ENCODE data around the gene GTF2F2. TPM values are rescaled to one million over a fixed set of nuclear protein-coding genes. Genes with fewer than 3 reads are reported as not detected.

Gene GTF2F2
- total RNA-seq, 1 donor, result 17.2 TPM

- no peaks in the 10 kb centered on the region for H3K9me3 ChIP-seq (ENCODE audit: low read depth, low read length)
- H3K27me3 ChIP-seq (ENCODE audit: insufficient read depth, low read length), result no peaks in the 10 kb centered on the region
- H3K4me3 ChIP-seq (ENCODE audit: low read length), result no peak overlapping the region
- no peaks in the 10 kb centered on the region for H3K4me1 ChIP-seq (ENCODE audit: insufficient read depth, low read length)
Observed at GRCh38 chr13:45142440-45143345, 22.4 kb downstream of the GTF2F2 start.

- H3K4me1 ChIP-seq (ENCODE audit: insufficient read depth, low read length), result no peaks in the 10 kb centered on the region
- no peaks in the 10 kb centered on the region for H3K27me3 ChIP-seq (ENCODE audit: insufficient read depth, low read length)
- no peak overlapping the region for H3K4me3 ChIP-seq (ENCODE audit: low read length)
- H3K9me3 ChIP-seq (ENCODE audit: low read depth, low read length), result no peaks in the 10 kb centered on the region
Observed at GRCh38 chr13:45143346-45143751, 23.0 kb downstream of the GTF2F2 start.

DNA sequence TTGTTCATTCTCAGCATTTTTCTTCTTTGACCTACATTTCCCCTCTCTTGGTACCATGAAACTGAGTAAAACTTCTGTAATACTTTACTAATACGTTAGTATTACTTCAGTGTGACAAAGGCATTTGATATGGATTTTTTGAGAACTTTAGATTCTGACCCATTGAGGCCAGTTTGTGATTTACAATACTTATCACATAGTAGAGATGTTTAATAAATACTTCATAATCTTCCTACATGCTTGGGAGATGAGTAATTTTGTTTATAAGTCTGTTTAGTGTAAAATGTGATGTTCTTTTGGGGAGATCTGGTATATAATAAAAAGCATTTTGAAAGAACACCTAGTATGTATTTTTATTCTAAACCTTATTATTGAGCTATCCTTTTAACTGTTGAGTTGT lies 29.7 kb downstream of the GTF2F2 start:
- Histone ChIP-seq H3K27me3 (ENCODE audit: insufficient read depth, low read length) (no peaks in the 10 kb centered on the region), H3K9me3 (ENCODE audit: low read depth, low read length) (no peaks in the 10 kb centered on the region), H3K4me3 (ENCODE audit: low read length) (no peak overlapping the region), H3K4me1 (ENCODE audit: insufficient read depth, low read length) (no peaks in the 10 kb centered on the region)

DNA sequence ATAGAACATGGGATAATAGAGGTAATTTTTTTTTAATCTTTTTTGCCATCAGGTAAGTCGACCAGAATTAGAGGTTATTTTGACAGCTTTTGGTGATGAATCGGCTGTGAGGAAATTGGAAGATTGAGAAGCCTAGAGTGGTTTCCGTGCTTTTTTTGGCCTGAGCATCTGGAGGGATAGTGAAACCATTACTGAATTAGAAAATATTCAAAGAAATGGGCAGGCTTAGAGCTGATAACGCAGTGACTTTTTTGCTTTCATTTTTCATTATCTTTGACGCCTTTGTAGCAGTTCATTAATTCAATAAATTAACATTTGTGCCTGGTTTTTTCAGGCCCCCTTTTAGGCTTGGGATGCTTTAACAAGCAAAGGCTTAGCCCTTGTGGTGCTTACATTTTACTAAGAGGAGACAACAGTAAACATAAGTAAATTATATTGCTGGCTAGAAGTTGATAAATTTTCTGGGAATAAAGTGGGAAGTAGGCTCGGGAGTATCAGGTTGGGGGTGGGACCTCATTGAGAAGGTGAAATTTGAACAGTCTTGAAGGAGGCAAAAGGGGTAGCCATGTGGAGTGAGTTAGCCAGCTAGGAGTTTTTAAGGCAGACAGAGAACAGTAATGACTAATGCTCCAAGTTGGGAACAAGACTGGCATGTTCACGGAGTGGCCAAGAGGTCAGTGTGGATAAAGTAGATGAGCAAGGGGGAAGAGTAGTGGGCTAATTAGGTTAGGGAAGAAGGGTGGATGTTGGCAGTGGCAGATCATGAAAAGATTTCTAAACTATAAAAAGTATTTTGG lies 36.5 kb downstream of the GTF2F2 start:
- Histone ChIP-seq H3K27me3 (ENCODE audit: insufficient read depth, low read length) (no peaks in the 10 kb centered on the region), H3K4me1 (ENCODE audit: insufficient read depth, low read length) (no peaks in the 10 kb centered on the region), H3K9me3 (ENCODE audit: low read depth, low read length) (no peaks in the 10 kb centered on the region), H3K4me3 (ENCODE audit: low read length) (no peak overlapping the region)

DNA sequence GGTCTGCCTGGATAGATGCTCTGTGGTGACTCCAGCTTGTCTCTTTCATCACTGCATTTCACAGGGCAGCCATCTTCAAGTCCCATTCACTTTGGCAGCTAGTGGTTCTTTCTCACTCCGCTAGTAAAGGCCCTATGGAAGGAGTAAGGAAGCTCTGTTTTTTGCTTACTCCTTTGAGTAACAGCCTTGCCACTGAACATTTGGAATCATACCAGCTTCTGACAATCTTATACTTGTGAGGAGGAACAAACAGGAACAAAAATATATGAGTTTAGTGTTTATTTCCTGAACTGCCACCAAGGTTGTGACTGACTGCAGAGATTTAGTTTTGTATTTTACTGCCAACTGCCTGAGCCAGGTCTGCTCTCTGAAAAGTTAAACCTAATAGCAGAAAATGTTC lies 41.9 kb downstream of the GTF2F2 start:
- Histone ChIP-seq H3K27me3 (ENCODE audit: insufficient read depth, low read length) (no peaks in the 10 kb centered on the region), H3K4me1 (ENCODE audit: insufficient read depth, low read length) (no peaks in the 10 kb centered on the region), H3K4me3 (ENCODE audit: low read length) (no peak overlapping the region), H3K9me3 (ENCODE audit: low read depth, low read length) (no peaks in the 10 kb centered on the region)

GRCh38 chr13:45162821-45163220 lies 42.5 kb downstream of the GTF2F2 start:
- Histone ChIP-seq H3K27me3 (ENCODE audit: insufficient read depth, low read length) (no peaks in the 10 kb centered on the region), H3K9me3 (ENCODE audit: low read depth, low read length) (no peaks in the 10 kb centered on the region), H3K4me3 (ENCODE audit: low read length) (no peak overlapping the region)

GRCh38 chr13:45166858-45167257 lies 46.5 kb downstream of the GTF2F2 start:
- no peak overlapping the region for H3K4me3 ChIP-seq (ENCODE audit: low read length)
- no peaks in the 10 kb centered on the region for H3K27me3 ChIP-seq (ENCODE audit: insufficient read depth, low read length)
- no peaks in the 10 kb centered on the region for H3K9me3 ChIP-seq (ENCODE audit: low read depth, low read length)
- no peaks in the 10 kb centered on the region for H3K4me1 ChIP-seq (ENCODE audit: insufficient read depth, low read length)

More at GRCh38 chr13:45162821-45163220, 42.5 kb downstream of the GTF2F2 start:
- no peaks in the 10 kb centered on the region for H3K4me1 ChIP-seq (ENCODE audit: insufficient read depth, low read length)

GRCh38 chr13:45167611-45168554 lies 47.6 kb downstream of the GTF2F2 start:
- no peaks in the 10 kb centered on the region for H3K27me3 ChIP-seq (ENCODE audit: insufficient read depth, low read length)

GRCh38 chr13:45168555-45168930 lies 48.2 kb downstream of the GTF2F2 start:
- H3K4me1 ChIP-seq (ENCODE audit: insufficient read depth, low read length), result no peaks in the 10 kb centered on the region
- H3K4me3 ChIP-seq (ENCODE audit: low read length), result no peak overlapping the region
- no peaks in the 10 kb centered on the region for H3K27me3 ChIP-seq (ENCODE audit: insufficient read depth, low read length)
- no peaks in the 10 kb centered on the region for H3K9me3 ChIP-seq (ENCODE audit: low read depth, low read length)

More at GRCh38 chr13:45167611-45168554, 47.6 kb downstream of the GTF2F2 start:
- Histone ChIP-seq H3K9me3 (ENCODE audit: low read depth, low read length) (no peaks in the 10 kb centered on the region), H3K4me1 (ENCODE audit: insufficient read depth, low read length) (no peaks in the 10 kb centered on the region), H3K4me3 (ENCODE audit: low read length) (no peak overlapping the region)

GRCh38 chr13:45174478-45174877 lies 54.2 kb downstream of the GTF2F2 start:
- Histone ChIP-seq H3K9me3 (ENCODE audit: low read depth, low read length) (no peaks in the 10 kb centered on the region), H3K27me3 (ENCODE audit: insufficient read depth, low read length) (no peaks in the 10 kb centered on the region), H3K4me1 (ENCODE audit: insufficient read depth, low read length) (no peaks in the 10 kb centered on the region), H3K4me3 (ENCODE audit: low read length) (no peak overlapping the region)

GRCh38 chr13:45178349-45179162 lies 58.2 kb downstream of the GTF2F2 start:
- Histone ChIP-seq H3K4me1 (ENCODE audit: insufficient read depth, low read length) (no peaks in the 10 kb centered on the region), H3K27me3 (ENCODE audit: insufficient read depth, low read length) (no peaks in the 10 kb centered on the region), H3K9me3 (ENCODE audit: low read depth, low read length) (no peaks in the 10 kb centered on the region), H3K4me3 (ENCODE audit: low read length) (no peak overlapping the region)

DNA sequence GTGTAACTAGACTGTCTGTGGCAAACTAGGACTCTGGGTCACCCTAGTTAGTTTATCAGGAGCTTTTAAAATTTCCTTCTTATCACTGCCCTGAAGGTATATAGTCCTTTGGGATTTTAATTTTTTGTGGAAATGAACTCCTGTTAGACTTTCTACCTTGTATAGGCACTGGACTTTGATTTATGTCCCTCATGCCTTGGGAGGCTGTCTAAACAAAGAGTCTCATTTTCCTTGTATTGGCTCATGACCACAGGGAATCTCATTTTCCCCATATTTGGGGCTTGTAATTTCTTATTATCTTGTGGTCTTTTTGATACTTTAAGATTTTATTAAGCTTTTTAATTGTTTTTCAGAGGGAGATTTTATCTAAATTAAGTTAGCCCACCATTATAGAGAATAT lies 59.1 kb downstream of the GTF2F2 start:
- Histone ChIP-seq H3K9me3 (ENCODE audit: low read depth, low read length) (no peaks in the 10 kb centered on the region), H3K27me3 (ENCODE audit: insufficient read depth, low read length) (no peaks in the 10 kb centered on the region), H3K4me3 (ENCODE audit: low read length) (no peak overlapping the region), H3K4me1 (ENCODE audit: insufficient read depth, low read length) (no peaks in the 10 kb centered on the region)

- no peaks in the 10 kb centered on the region for H3K4me1 ChIP-seq (ENCODE audit: insufficient read depth, low read length)
- no peak overlapping the region for H3K4me3 ChIP-seq (ENCODE audit: low read length)
- H3K27me3 ChIP-seq (ENCODE audit: insufficient read depth, low read length), result no peaks in the 10 kb centered on the region
- H3K9me3 ChIP-seq (ENCODE audit: low read depth, low read length), result no peaks in the 10 kb centered on the region
Observed at GRCh38 chr13:45180303-45180702, 60.0 kb downstream of the GTF2F2 start.
